ENCODE measurements around the gene AGBL4.

DNA sequence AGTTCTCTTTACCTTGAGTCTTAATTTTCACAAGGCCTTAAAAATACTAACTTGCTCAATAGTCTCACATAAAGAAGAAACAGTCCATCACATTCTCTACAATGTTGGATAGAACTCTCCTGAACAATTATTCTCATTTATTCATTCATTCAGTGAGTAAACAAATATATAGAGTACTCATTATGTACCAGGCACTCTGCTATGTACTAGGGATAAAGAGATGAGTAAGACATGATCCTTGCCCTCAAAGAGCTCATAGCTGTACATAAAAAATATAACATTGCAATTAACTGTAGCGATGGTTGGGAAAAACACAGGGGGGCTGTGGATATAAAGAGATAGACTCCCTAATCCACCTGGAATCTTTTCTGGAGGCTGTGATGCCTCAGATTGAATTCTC is 660.1 kb downstream of the AGBL4 start:
- TF ChIP-seq POLR2AphosphoS5 (IDR thresholded peaks at IDR 0.05; ENCODE audit: low read depth, low read length) = no peak
- no peak for TF ChIP-seq POLR2A (IDR thresholded peaks at IDR 0.05; ENCODE audit: low read depth, low read length)
- TF ChIP-seq TAF1 (IDR thresholded peaks at IDR 0.05; ENCODE audit: borderline replicate concordance, low read depth, low read length) = no peak

Measured in GM12892 (cell line).